Fibroblast of peridontal ligament (primary cell): ENCODE measurements around the gene LYRM4.

Experiments
- DNase-seq: peaks from one replicate; pipeline ENCODE4 v3.0.0-alpha.2; 2010; ENCODE audit errors: extremely low read depth

LYRM4 gene

DNA sequence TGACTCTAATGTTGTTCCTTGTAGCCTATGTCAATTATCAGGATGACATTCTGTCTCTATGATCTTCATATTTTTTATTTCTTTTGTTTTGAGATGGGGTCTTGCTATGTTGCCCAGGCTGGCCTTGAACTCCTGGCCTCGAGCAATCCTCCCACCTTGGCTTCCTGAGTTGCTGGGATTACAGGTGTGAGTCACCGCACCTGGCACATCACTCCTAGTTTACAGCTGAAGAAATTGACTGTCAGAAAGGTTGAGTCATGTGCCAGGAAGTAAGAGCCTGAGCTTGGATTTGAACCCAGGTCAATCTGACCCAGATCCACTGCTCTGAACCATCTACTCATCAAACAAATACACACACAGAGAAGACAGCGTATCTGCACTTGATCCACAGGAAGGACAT is 161.2 kb downstream of the LYRM4 start:
- no peak for DNase-seq

DNA sequence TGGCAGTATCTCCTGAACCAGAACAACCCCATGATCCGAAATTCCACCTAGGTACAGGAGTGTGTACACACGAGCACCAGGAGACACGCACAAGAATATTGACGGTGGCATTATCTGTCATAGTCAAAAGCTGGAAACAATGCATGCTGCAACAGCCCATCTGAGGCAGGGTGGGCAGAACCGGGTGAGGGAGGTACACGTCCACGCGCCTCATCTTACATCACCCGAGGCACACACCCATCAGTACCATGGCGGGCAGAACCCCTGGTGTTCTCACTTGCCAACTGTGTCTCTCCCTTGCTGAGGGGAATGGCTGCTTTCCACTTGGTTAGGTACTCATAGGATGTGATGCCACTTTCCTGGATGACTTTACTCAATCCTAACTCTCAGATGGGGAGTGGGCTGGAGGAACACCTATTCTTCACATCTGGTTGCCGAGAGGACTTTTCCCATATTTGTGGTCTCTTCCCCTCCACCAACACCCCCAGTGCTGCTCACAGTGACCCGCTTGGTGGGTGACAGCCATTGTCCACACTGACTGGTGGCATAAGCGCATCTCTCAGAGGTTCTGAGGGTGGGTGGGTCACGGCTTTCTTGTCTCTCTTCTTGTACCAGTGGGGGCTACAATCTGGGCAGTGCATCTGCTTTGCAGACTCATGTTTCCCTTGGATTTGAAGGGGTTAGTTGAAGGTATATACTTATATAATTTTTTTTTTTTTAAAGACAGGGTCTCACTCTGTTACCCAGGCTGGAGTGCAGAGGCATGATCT is 162.1 kb downstream of the LYRM4 start:
- no peak for DNase-seq

DNA sequence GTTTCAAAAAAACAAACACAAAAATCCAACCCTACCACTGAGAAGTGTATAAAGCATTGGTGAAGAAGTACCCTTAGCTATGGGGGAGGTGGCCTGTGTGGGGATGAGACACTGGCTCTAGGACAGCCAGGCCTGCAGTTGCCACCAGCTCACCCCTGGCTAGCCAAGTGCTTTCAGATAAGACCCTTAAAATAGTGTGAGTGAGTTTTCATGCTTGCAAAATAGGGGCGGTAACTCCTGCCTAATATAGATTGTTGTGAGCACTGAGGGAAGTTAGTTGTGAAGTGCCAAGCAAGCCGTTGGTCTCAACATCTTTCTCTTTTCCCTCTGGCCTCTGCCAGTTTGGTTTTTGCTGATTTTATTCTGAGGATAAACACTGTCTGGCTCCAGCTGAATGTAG is 164.3 kb downstream of the LYRM4 start:
- DNase-seq: no peak

DNA sequence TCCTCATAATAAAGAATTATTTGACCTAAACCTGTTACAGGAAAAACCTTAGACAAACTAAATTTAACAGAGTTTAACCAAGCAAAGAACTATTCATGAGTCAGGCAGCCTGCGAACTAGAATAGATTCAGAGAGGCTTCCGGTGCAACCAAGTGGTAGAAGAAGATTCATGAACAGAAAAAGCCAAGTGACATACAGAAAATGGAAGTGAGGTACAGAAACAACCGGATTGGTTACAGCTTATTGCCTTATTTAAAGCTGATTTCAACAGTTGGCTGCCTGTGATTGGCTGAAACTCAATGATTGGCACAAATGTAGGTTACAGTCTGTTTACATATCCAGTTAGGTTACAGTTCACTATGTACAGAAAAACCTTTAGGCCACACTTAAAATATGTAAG is 165.5 kb downstream of the LYRM4 start:
- DNase-seq: peak; percentile 31

DNA sequence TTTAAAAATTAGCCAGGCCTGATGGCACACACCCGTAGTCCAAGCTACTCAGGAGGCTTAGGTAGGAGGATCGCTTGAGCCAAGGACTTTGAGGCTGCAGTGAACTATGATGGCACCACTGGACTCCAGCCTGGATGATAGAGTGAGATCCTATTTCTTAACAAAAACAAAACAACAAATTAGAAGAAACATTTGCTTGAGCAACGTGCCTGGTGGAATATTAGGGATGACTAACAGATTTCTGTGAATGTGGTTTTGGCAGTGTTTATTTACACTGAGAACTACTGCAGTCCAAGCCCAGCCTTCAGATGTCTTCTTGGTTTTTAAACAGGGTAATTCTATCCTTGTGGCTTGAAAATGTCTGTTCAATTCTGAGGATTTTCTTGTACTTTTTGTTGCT is 166.4 kb downstream of the LYRM4 start:
- DNase-seq: peak; percentile 98

DNA sequence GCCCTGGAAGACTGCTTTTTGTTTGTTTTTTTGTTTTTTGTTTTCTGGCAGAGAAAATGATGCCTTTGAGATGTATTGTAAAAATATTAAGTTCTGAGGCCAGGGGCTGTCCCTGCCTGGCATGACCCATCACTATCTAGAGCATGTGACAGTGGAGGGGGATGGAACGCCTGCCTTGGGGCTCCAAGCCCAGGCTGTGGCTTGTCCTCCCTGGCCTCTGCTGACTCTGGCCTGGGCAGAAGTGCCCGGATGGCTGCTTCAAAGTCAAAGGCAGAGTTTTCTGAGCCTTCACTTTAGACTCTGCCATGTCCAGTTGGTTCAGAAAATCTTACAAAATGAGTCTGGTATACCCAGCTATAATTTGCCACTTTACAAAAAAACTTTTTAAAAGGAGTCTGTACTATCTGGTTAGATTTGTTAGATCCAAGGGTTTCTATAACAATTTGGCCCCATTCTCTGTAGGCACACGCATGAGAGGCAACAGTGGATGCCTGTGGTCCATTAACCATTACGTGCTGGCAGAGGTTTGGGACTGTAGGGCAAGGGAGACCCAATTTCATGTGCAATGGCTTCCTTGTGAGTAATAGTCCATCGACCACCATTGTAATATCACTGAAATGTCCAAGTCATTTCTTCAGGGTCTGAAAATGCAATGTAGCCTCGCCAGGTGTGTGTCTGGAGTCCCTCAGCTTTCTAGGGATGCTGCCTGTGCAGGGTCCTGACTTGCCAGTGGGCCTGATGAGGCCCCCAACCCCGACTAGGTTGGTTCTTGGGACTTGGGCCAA is 167.3 kb downstream of the LYRM4 start:
- peak; percentile 53 for DNase-seq

DNA sequence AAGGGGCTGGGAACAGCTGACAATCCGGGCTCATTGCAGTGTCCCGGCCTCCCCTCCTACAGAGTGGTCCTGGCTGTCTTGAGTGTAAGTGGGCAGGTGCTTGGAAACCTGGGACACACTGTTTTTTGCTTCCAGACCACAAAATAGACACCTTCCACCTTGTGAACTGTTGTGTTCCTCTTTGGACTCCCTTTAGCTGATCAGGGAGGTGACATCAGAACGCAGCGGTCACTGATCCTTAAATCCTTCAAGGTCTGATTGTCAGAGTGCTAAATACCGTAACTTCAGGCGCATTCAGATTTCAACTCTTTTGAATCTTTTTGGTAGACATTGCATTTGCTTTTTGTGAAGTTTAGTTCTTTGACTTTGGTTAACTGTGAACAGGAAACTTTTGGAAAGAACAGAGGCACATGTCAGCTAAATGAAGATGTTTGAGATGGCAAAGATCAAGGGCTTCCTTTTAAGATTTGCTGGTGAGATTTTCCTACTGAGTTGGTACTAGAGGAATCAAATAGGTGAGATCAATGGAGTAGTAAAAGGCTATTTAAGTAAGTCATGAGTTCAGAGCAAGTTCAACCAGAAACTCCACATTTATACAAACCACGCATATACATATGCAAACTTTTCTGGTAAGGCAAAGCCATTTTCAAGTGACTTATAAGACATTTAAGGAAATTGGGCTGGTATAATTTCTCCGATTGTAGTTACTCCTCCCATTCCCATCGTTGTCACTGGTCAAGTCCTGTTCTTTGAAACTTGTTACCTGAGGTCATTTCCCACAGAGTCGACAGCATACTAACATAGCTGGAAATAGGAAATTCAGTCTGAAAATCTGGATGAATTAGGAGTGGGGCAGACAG is 169.3 kb downstream of the LYRM4 start:
- DNase-seq: no peak

DNA sequence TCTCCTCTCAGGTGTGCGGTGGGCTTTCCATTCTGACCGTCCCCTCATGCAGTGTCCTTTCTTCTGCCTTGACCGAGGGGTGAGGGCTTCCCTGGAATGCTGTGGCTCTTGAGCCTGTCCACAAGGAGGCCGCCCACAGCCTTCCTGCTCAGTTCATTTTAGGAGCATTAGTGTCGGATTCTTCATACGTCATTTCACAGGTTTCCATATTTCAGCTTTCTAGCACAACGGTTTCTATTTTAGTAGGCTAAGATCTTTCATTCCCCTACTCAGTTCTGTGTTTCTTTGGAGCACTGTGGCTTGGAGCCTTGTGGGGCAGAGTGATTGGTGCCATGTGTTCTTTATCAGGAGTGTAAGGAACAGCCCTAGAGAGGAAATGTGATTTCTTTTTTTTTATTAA is 170.1 kb downstream of the LYRM4 start:
- DNase-seq: no peak

DNA sequence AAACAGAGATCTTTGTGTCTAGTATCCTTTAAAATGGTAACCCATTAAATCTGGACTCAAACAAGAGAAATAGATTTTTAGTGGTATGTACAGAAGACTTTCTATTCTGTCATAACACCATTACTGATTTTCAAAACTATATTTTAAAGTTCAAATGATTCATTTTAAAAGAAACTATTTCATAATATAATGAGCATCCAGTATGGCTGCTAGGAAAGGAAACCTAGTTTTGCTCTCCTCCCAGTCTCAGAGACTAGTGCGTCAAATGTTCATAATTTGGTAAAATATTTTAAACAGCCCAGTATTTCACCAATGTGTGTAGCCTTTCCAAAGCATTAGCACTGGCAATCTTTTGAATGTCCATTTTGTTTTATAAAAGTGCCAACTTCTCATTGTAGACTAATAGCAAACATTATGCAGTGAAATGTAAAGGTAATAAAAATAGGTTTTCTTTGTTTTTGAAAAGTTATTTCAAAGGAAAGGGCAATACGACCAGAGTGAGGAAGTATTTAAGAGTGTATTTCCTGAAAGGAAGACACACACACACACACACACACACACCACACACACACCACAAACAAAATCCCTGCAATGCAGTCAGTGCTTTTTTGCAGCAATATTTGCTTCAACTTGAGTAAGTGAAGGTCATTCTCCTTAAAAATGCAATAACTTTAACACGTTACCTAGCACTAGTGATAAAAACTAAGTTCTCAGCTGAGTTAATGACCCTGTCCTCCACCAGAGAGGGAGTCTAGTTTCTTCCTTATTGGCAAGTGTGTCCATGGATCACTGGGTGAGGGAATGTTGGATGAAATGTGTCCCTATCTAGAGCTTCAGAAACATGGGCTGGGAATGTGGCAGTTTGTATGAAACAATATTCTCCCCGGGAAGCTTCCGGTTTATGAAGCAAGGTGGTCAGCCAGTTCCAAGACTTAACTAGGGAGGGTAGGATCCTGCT is 171.0 kb downstream of the LYRM4 start:
- no peak for DNase-seq

DNA sequence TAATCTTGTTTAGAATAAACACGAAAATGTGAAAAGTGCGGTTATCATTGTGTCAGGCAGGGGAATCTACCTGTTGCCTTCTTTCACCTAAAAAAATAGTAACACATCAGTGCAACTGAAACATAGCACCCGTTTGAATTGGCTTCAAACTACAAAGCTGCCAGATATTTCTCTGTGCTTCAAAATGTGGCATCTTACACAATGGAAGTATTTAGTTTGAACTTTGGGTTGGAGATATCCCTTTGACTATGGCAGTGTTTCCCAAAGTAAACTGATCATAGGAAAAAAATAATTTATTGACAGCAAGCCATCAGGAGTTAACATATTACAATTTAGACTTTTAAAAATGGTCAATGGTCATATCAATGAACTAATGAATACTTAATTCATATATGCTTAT is 172.0 kb downstream of the LYRM4 start:
- DNase-seq: no peak

DNA sequence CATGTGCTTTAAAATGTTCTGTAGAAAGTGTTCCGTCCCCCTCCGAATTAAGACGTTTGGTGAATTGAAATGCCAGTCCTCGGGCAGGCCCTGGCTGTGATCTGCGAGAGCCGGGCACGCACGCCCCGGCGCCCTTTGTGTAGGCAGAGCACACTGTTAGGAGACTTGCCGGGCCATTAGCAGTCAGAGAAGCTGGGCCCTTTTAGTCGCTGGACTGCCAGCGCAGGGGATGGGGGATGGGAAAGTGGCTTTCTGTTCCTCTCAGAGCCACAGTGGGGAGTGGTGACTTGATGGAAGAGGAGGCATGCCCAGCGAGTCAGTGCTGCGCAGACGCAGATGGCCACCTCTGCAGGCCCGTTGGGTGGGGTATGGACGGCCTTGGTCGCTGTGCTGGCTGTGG is 173.4 kb downstream of the LYRM4 start:
- no peak for DNase-seq

DNA sequence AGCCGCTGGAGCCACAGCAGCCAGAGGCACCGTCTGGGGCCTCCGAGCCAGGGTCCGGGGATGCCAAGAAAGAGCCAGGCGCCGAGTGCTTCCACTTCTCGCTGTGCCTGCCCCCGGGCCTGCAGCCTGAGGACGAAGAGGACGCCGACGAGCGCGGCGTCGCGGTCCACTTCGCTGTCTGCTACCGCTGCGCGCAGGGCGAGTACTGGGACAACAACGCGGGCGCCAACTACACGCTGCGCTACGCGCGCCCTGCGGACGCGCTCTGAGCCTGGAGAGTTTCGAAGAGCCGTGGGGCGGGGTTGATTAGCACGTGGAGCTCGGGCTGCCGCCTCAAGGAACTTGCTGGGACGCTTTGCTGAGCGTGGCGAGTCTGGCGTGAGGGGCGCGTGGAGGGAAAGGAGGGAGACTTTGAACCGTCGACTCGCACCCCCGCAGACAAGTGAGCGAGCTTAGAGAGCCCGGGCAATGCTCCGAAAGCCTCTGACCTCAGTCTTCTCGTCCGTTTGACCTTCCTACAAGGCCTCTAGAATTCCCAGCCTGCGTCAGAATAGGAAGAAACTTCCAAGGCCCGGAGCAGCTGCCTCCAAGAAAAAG is 174.4 kb downstream of the LYRM4 start:
- no peak for DNase-seq

DNA sequence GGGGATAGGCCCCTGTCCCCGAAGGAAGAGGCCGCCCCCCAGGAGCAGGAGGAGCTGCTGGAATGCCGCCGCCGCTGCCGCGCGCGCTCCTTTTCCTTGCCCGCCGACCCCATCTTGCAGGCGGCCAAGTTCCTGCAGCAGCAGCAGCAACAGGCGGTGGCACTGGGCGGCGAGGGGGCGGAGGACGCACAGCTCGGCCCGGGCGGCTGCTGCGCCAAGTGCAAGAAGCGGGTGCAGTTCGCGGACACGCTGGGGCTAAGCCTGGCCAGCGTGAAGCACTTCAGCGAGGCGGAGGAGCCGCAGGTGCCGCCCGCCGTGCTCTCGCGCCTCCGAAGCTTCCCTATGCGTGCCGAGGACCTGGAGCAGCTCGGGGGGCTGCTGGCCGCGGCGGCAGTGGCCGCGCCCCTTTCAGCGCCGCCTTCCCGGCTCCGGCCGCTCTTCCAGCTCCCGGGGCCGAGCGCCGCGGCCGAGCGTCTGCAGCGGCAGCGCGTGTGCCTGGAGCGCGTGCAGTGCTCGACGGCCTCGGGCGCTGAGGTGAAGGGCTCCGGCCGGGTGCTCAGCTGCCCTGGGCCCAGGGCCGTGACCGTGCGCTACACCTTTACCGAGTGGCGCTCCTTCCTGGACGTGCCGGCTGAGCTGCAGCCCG is 175.0 kb downstream of the LYRM4 start:
- DNase-seq: no peak

DNA sequence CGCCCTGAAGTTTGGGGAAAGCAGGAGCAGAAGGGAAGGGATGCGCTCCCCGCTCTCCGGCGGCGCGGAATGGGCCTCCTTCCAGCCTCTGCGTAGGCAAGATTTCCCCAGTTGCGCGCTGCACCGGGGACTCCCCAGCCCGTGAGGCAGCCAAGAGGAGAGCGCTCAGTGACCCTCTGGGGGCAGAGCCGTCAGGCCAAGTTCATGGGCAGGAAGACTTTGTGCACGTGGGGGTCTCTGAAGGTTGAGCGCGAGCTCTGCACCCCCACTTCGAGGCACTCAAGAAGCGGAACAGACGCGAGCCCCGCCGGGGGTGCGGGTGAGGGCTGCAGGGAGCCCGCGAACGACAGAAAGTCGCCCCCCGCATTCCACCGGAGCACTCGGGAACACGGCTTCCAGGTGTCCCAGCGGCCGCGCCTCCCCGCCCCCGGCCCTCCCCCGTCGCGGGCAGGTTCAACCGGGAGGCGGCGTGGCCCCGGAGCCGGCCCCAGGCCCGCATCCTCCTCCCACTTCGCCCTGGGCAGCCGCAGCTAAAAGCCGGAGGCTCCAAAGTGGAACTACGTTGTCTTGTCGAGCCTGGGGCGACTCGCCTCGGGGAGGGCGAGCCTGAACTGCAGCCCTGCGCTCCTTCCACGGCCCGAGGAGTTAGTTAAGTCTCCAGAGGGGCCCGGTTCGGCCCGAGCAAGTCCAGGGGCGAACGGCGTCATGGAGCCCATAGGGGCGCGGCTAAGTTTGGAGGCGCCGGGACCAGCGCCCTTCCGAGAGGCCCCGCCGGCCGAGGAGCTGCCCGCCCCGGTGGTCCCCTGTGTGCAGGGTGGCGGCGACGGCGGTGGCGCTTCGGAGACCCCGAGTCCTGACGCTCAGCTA is 175.7 kb downstream of the LYRM4 start, which contains the start of gene PPP1R3G:
PPP1R3G (plus strand) TSS at position 561 of the 867 bp plus-strand sequence; CDS start at position 706, 145 bp downstream.
- DNase-seq: peak; percentile 58

DNA sequence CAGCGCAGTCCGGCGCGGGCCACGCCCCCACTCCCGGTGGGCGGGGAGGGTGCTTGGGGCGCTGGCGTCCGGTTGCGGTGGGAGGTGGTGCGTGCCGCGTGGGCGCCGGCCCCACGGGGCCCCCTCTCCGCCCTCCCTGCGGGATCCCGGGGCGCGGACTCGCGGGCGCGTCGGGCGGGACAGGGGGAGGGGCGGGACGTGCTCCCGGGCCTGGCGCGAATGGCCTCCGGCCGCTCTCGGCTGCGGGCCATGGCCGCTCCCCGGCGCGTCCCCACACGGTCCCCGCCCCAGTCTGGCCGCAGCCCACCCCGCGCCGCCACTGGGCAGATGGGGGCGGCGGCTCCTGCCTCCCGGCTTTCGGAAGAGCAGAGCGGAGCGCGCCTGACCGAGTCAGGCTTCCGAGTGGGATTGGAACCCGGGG is 176.4 kb downstream of the LYRM4 start:
- DNase-seq: no peak

DNA sequence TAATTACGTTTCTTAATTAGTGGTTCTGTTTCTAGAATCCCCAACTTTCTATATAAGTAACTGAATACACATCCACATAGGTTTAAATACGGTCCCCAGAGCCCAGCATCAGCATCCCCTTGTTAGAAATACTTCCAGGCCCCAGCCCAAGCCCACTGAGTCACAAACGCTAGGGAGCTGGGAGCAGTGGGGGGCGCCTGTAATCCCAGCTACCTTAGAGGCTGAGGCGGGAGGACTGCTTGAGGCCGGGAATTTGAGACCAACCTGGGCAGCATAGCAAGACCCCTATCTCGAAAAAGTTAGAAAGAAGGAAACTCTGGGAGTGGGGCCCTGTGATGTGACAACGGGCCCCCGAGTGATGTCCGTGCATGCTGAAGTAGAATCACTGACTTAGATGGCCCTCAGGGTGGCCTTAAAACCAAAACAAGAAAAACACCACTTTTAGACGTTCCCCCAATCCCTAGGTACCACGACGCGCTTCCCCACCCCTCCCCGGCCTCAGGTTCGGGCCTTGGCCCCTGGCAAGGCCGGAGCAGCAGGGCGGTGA is 176.9 kb downstream of the LYRM4 start:
- no peak for DNase-seq

DNA sequence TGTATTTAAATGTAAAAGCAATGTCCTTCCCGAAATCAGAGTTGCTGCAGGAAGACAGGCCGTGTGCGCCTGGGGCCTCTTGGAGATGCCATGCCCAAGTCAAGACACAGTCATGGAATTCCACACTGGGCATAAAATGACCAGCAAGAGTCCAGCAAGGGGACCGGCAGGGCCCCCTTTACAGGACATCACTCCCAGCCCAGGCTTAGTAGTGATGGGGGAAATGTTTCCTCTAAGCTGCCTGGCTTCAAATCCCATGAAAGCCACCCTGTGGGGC is 177.5 kb downstream of the LYRM4 start:
- DNase-seq: no peak

DNA sequence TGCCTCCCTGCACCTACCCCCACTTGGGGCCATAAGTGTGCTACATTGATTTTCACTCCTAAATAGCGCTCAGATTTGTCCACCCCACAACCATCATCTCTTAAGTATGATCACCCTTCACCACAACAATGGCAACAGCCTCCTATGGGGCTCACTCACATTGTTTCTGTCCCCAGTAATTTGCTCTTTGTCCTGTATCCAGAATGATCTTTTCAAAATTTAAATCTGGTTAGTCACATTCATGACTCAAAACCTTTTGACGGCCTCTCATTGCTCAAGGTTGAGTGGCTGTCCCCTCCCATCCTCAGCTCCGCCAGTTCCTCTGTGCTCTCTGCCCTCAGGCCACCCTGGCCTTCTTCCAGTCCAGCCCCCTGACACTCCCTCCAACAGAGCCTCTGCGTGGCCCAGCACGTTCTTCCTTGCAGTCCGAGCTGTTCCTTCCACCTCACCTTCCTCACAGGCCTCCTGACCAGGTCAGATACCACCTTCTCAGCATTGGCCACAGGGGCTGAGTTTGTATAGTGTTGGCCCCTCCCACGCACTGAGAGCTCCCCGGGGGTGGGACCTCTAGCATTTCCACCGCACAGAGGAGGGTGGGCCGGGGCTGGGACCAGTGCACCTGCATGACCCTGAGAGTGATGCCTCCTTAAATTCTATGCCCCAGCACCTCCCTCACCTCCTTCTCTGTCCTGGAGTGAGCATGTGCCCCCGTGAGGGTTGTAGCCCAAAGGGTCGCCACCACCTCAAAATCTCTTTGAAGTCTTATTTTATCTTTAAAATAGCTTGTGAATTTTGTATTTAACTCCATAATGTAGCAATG is 178.1 kb downstream of the LYRM4 start:
- DNase-seq: peak; percentile 61
